Endothelial cell (in vitro differentiated cells): Measurements from ENCODE around the gene KISS1. TPM values are rescaled to one million over a fixed set of nuclear protein-coding genes. Genes with fewer than 3 reads are reported as not detected.

ENCODE experiments used
- DNase-seq: peaks from one replicate; pipeline ENCODE4 v3.0.0; 2021; ENCODE audit warnings: low spot score
- H3K27ac Mint-ChIP-seq: one replicate; pipeline ENCODE4 v1.8.0; 2021; ENCODE audit warnings: mixed read lengths, inconsistent platforms; ENCODE audit not compliant: unreplicated experiment
- H3K27me3 Mint-ChIP-seq: one replicate; pipeline ENCODE4 v1.8.0; 2021; ENCODE audit warnings: mild to moderate bottlenecking, moderate library complexity, mixed read lengths, inconsistent platforms; ENCODE audit not compliant: unreplicated experiment
- H3K36me3 Mint-ChIP-seq: one replicate; pipeline ENCODE4 v1.8.0; 2021; ENCODE audit warnings: mild to moderate bottlenecking, low read depth, mixed read lengths, inconsistent platforms; ENCODE audit not compliant: unreplicated experiment
- H3K4me1 Mint-ChIP-seq: one replicate; pipeline ENCODE4 v1.8.0; 2021; ENCODE audit warnings: mild to moderate bottlenecking, mixed read lengths, inconsistent platforms; ENCODE audit not compliant: unreplicated experiment
- H3K4me3 Mint-ChIP-seq: one replicate; pipeline ENCODE4 v1.8.0; 2021; ENCODE audit warnings: mild to moderate bottlenecking, mixed read lengths, inconsistent platforms; ENCODE audit not compliant: unreplicated experiment
- H3K9me3 Mint-ChIP-seq: one replicate; pipeline ENCODE4 v1.8.0; 2021; ENCODE audit warnings: mixed read lengths, inconsistent platforms; ENCODE audit not compliant: unreplicated experiment
- CTCF ChIP-seq: fragments of 200-600 bp; sonication (generic); IDR thresholded peaks from one replicate; pipeline ENCODE4 v1.5.0; 2021; ENCODE audit warnings: antibody characterized with exemption; ENCODE audit not compliant: unreplicated experiment
- total RNA-seq: library from RNA; stranded (reverse); fragmentation: NEBNext Ultra II Directional; extraction: Animal tissue kit (Norgen Biotek cat#: 25700); gene quantifications from one replicate; pipeline ENCODE4 v1.2.1, GENCODE V29; 2021; ENCODE audit not compliant: unreplicated experiment

The KISS1 gene
- total RNA-seq, 1 donor from 2014 or later, result not detected

GRCh38 chr1:204171751-204172178, 24.5 kb downstream of the KISS1 start:
- TF ChIP-seq CTCF, result no peak
- DNase-seq, result no peak
- no peak overlapping the region for H3K27ac Mint-ChIP-seq
- H3K4me1 Mint-ChIP-seq, result no peaks in the 10 kb centered on the region
- H3K4me3 Mint-ChIP-seq, result no peak overlapping the region
- no peaks in the 10 kb centered on the region for H3K27me3 Mint-ChIP-seq
- no peaks in the 10 kb centered on the region for H3K36me3 Mint-ChIP-seq
- peaks cover 7% of the 10 kb centered on the region for H3K9me3 Mint-ChIP-seq

- H3K36me3 Mint-ChIP-seq, result no peaks in the 10 kb centered on the region
- DNase-seq, result no peak
- no peaks in the 10 kb centered on the region for H3K4me1 Mint-ChIP-seq
- no peak overlapping the region for H3K4me3 Mint-ChIP-seq
- no peaks in the 10 kb centered on the region for H3K27me3 Mint-ChIP-seq
- TF ChIP-seq CTCF, result no peak
- peaks cover 7% of the 10 kb centered on the region for H3K9me3 Mint-ChIP-seq
- H3K27ac Mint-ChIP-seq, result no peak overlapping the region
Measured at GRCh38 chr1:204170494-204171155, 25.7 kb downstream of the KISS1 start.

GRCh38 chr1:204169858-204170257, 26.4 kb downstream of the KISS1 start:
- Mint-ChIP-seq H3K4me3 (no peak overlapping the region), H3K27ac (no peak overlapping the region), H3K4me1 (no peaks in the 10 kb centered on the region), H3K36me3 (no peaks in the 10 kb centered on the region), H3K9me3 (peaks cover 7% of the 10 kb centered on the region), H3K27me3 (no peaks in the 10 kb centered on the region)
- no peak for DNase-seq
- no peak for TF ChIP-seq CTCF

- Mint-ChIP-seq H3K9me3 (peaks cover 7% of the 10 kb centered on the region), H3K36me3 (no peaks in the 10 kb centered on the region), H3K4me3 (no peak overlapping the region), H3K27me3 (no peaks in the 10 kb centered on the region), H3K4me1 (peaks cover 8% of the 10 kb centered on the region), H3K27ac (no peak overlapping the region)
- TF ChIP-seq CTCF, result no peak
- DNase-seq, result no peak
Measured at GRCh38 chr1:204167730-204168129, 28.6 kb downstream of the KISS1 start.

- TF ChIP-seq CTCF, result no peak
- no peaks in the 10 kb centered on the region for H3K36me3 Mint-ChIP-seq
- H3K27ac Mint-ChIP-seq, result no peak within 1 kb of the TSS
- H3K4me3 Mint-ChIP-seq, result no peak within 1 kb of the TSS
- H3K4me1 Mint-ChIP-seq, result peaks cover 9% of the 10 kb centered on the region
- H3K27me3 Mint-ChIP-seq, result no peaks in the 10 kb centered on the region
- no peak for DNase-seq
- peaks cover 7% of the 10 kb centered on the region for H3K9me3 Mint-ChIP-seq
Measured at GRCh38 chr1:204166219-204166618, 30.1 kb downstream of the KISS1 start, which contains the start of gene REN. REN (minus strand) TSS chr1:204166337; CDS start chr1:204166293, 44 bp downstream.
